Fibroblast of pulmonary artery (primary cell): ENCODE results near the gene B3GAT1.
"Not testable (repeated sequence)": the region's sequence is repeated elsewhere in the genome, so short reads cannot be mapped to it uniquely, and the experiment has no call there.

Source experiments
- DNase-seq: peaks from one replicate; pipeline ENCODE4 v3.0.0-alpha.2; 2010; ENCODE audit warnings: low read depth
- H3K4me3 ChIP-seq: replicated peaks from 2 replicates; pipeline ENCODE4 v1.5.1; 2011; ENCODE audit warnings: low read depth, mild to moderate bottlenecking, control low read depth, low read length, moderate library complexity
- CTCF ChIP-seq: IDR thresholded peaks from 2 replicates; pipeline ENCODE4 v1.5.1; 2011; ENCODE audit warnings: mild to moderate bottlenecking, control low read depth, low read length, inconsistent platforms; ENCODE audit errors: missing control alignments

B3GAT1 gene

GRCh38 chr11:134412203-134413042 lies at the start of gene B3GAT1:
Gene B3GAT1 (minus strand): TSS chr11:134412242. CDS start chr11:134387659, 24,583 bp downstream.
- H3K4me3 ChIP-seq, result peak within 1 kb of the TSS; percentile 10
- DNase-seq, result no peak
- TF ChIP-seq CTCF, result no peak

GRCh38 chr11:134461621-134462020 lies 49.6 kb upstream of the B3GAT1 start:
- no peak overlapping the region for H3K4me3 ChIP-seq
- no peak for DNase-seq
- no peak for TF ChIP-seq CTCF

- TF ChIP-seq CTCF, result no peak
- no peak overlapping the region for H3K4me3 ChIP-seq
- no peak for DNase-seq
These were observed 48.8 kb upstream of the B3GAT1 start for GRCh38 chr11:134460881-134461280.

GRCh38 chr11:134460062-134460561 lies 48.1 kb upstream of the B3GAT1 start:
- DNase-seq, result no peak
- no peak for TF ChIP-seq CTCF
- H3K4me3 ChIP-seq, result no peak overlapping the region

- TF ChIP-seq CTCF, result no peak
- no peak for DNase-seq
- no peak overlapping the region for H3K4me3 ChIP-seq
These were observed 47.4 kb upstream of the B3GAT1 start for GRCh38 chr11:134459246-134460061.

- not testable (repeated sequence) for H3K4me3 ChIP-seq, DNase-seq
These were observed 45.5 kb upstream of the B3GAT1 start for GRCh38 chr11:134457411-134458007.

GRCh38 chr11:134455516-134455915 lies 43.5 kb upstream of the B3GAT1 start:
- no peak overlapping the region for H3K4me3 ChIP-seq
- TF ChIP-seq CTCF, result no peak
- no peak for DNase-seq
